Heart left ventricle (tissue), 16 donors: ENCODE results near the gene AAK1. TPM values are rescaled to one million over a fixed set of nuclear protein-coding genes. Genes with fewer than 3 reads are reported as not detected.

ENCODE experiments used
- ATAC-seq, 4 donors: fragments of 200-7000 bp; cut with Tn5 transposase; one replicate each; pipeline ENCODE4 v1.9.1; 2020 to 2022; ENCODE audit warnings: moderate library complexity in 4 of 4, mild to moderate bottlenecking in 3 of 4, moderate number of reproducible peaks in 1 of 4
- DNase-seq, 5 donors: peaks; one replicate each; pipeline ENCODE4 v3.0.0-alpha.2; 2020
- H3K27ac ChIP-seq, 12 donors: fragments of 200-600 bp; sonication (generic) in 4 of 12; one replicate each; pipeline versions ENCODE4 v1.5.0 to v1.8.0; 2016 to 2022; ENCODE audit warnings: mild to moderate bottlenecking in 2 of 12
- H3K27me3 ChIP-seq, 9 donors: fragments of 200-600 bp; sonication (generic) in 2 of 9; one replicate each; pipeline versions ENCODE4 v1.5.1 to v1.8.0; 2016 to 2022; ENCODE audit warnings: mild to moderate bottlenecking in 3 of 9
- H3K36me3 ChIP-seq, 9 donors: fragments of 200-600 bp; sonication (generic) in 2 of 9; one replicate each; pipeline versions ENCODE4 v1.5.0 to v1.8.0; 2018 to 2022; ENCODE audit warnings: mild to moderate bottlenecking in 2 of 9
- H3K4me1 ChIP-seq, 12 donors: fragments of 200-600 bp; sonication (generic) in 4 of 12; one replicate each; pipeline versions ENCODE4 v1.5.0 to v1.8.0; 2016 to 2022; ENCODE audit warnings: mild to moderate bottlenecking in 3 of 12
- H3K4me3 ChIP-seq, 12 donors: fragments of 200-600 bp; sonication (generic) in 4 of 12; one replicate each; pipeline versions ENCODE4 v1.5.0 to v1.8.0; 2017 to 2022; ENCODE audit warnings: mild to moderate bottlenecking in 9 of 12, moderate library complexity in 4 of 12
- H3K9me3 ChIP-seq, 12 donors: fragments of 200-600 bp; sonication (generic) in 4 of 12; one replicate each; pipeline versions ENCODE4 v1.5.0 to v1.8.0; 2016 to 2022; ENCODE audit warnings: mild to moderate bottlenecking in 1 of 12
- POLR2A ChIP-seq, 2 donors: fragments of 450-650 bp; IDR thresholded peaks; one replicate each; pipeline ENCODE4 v1.6.1; 2017; ENCODE audit warnings: antibody characterized with exemption in 2 of 2, mild to moderate bottlenecking in 2 of 2, moderate library complexity in 2 of 2
- WGBS, 4 donors: extraction: QIAGEN DNeasy Blood & Tissue Kit in 2 of 4; methylation state at CpG; one replicate each; pipeline versions ENCODE4 v1.1.5 to v1.1.7; 2013 to 2018; 5-methylcytosine and 5-hydroxymethylcytosine counted together
- intact Hi-C, 10 donors: fragments of 100-400 bp; cut with DNase I; formaldehyde crosslinking; loops; one replicate each; pipeline versions ENCODE4 v1.11.1 to v1.14.2; 2022
- polyA plus RNA-seq, 2 donors: library from polyadenylated mRNA; stranded (reverse); fragments of 200-250 nt; gene quantifications; one replicate each; pipeline ENCODE4 v1.2.3, GENCODE V29; 2013
- total RNA-seq, 9 donors: library from RNA; depleted of rRNA in 2 of 9; stranded (reverse); fragments of >200 nt in 2 of 9; fragmentation: NEBNext Ultra II Directional in 3 of 9; extraction: Animal tissue kit (Norgen Biotek cat#: 25700) in 3 of 9; gene quantifications; one replicate each; pipeline versions ENCODE4 v1.1.0 to v1.2.4, GENCODE V29; 2016 to 2023
- TF ChIP-seq, protein P1 (sequence below), 12 donors: fragments of 200-600 bp; sonication (generic) in 4 of 12; IDR thresholded peaks; one replicate each; pipeline versions ENCODE4 v1.5.0 to v1.8.0; 2018 to 2022; ENCODE audit warnings: antibody characterized with exemption in 12 of 12, mild to moderate bottlenecking in 5 of 12
- donor health status: ischemic (EF 13 %, LVEDD 7.1; RV severe dilation, severe dysfunction).
- donor health status: healthy with polysubstance abuse.
- donor health status: DM: no; HTN: yes; CAD: no.
- donor health status: DM: no; HTN: no; CAD: no.
- donor health status: ischemic (EF 25% LVEDD 6.9; RV normal size, moderate dysfunction).
- donor health status: ischemic (EF 25% LVEDD 5.7; RV mildly dilated, moderate dysfunction).
- donor health status: healthy.
- donor health status: DM: yes; HTN: yes; CAD: no.
- donor health status: ischemic (EF 35%, LVEDD 5.7; RV mildly dilated, moderate dysfunction).
- donor health status: nonischemic (EF 11% LVEDD 7.7; RV severe dilation, severe dysfunction).
- donor health status: DM: yes; HTN: yes; CAD: no.
- donor health status: PGD.
- donor health status: ischemic (EF 29% LVEDD 5.4; RV normal size, mild dysfunction).
- donor health status: nonischemic (EF 23%, LVEDD 6.1; RV moderate dilation, normal function).

The AAK1 gene
- total and polyA plus RNA-seq, 11 donors = 34.4 to 167 (median 122) TPM

GRCh38 chr2:69604026-69604678 is 39.4 kb downstream of the AAK1 start:
- H3K4me3 ChIP-seq = no peak overlapping the region
- peaks cover 0 to 7% (median 0%) of the 10 kb centered on the region in 9 donors for H3K36me3 ChIP-seq
- no peak for TF ChIP-seq POLR2A (IDR thresholded peaks at IDR 0.05)
- TF ChIP-seq, protein P1, sequence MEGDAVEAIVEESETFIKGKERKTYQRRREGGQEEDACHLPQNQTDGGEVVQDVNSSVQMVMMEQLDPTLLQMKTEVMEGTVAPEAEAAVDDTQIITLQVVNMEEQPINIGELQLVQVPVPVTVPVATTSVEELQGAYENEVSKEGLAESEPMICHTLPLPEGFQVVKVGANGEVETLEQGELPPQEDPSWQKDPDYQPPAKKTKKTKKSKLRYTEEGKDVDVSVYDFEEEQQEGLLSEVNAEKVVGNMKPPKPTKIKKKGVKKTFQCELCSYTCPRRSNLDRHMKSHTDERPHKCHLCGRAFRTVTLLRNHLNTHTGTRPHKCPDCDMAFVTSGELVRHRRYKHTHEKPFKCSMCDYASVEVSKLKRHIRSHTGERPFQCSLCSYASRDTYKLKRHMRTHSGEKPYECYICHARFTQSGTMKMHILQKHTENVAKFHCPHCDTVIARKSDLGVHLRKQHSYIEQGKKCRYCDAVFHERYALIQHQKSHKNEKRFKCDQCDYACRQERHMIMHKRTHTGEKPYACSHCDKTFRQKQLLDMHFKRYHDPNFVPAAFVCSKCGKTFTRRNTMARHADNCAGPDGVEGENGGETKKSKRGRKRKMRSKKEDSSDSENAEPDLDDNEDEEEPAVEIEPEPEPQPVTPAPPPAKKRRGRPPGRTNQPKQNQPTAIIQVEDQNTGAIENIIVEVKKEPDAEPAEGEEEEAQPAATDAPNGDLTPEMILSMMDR (IDR thresholded peaks at IDR 0.05) = no peak
- intact Hi-C loops = no loop called here
- H3K9me3 ChIP-seq = peaks cover 0 to 5% (median 0%) of the 10 kb centered on the region in 12 donors
- H3K27me3 ChIP-seq = no peaks in the 10 kb centered on the region
- ATAC-seq (peak in 3 of 4 donors; percentile 23 to 52 (median 50)), DNase-seq (no peak)
- H3K4me1 ChIP-seq = peaks cover 6 to 73% (median 49%) of the 10 kb centered on the region in 12 donors
- peak overlapping the region in 8 of 12 donors; percentile 6 to 37 (median 26) for H3K27ac ChIP-seq
- 47 to 67% (median 60%) methylated on average over 6 of the region's 6 CpGs for WGBS, 4 donors

DNA sequence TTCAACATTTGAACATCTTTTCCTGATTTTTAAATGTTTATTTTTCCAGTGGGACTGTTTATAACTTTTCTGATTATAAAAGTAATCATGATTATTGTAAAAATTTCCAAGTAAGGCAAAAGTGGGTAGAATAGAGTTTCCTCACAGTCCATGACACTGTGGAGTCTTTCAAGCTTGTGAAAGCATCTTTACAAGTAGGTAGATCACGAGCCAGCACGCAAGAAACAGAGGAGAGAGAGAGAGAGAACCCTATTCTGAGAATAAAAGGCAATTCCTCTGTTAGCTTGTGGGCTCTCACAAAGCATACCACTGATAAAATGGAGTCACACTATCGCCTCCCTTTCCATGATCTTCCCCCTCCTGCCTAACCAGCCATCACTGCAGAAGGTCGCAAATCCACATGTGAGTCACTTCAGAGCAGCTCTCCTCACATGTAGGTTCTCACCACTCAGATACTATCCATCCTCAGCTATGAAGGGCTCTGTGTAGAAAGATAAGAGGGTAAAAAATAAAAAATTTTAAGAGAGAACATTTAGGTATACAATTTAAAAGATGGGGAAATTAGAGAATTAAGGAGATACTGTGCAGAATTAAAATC is 40.3 kb downstream of the AAK1 start:
- H3K36me3 ChIP-seq = peaks cover 0 to 7% (median 0%) of the 10 kb centered on the region in 9 donors
- no peak overlapping the region for H3K4me3 ChIP-seq
- TF ChIP-seq POLR2A (IDR thresholded peaks at IDR 0.05) = no peak
- TF ChIP-seq, protein P1 (IDR thresholded peaks at IDR 0.05) = no peak
- ATAC-seq = peak in 1 of 4 donors; percentile 5
- WGBS, 4 donors = 60 to 77% (median 69%) methylated on average over 4 of the region's 4 CpGs
- DNase-seq = no peak
- no peaks in the 10 kb centered on the region for H3K27me3 ChIP-seq
- H3K9me3 ChIP-seq = peaks cover 0 to 5% (median 0%) of the 10 kb centered on the region in 12 donors
- peaks cover 6 to 70% (median 46%) of the 10 kb centered on the region in 12 donors for H3K4me1 ChIP-seq
- H3K27ac ChIP-seq = peak overlapping the region in 6 of 12 donors; percentile 4 to 31 (median 8)
- intact Hi-C loops = no loop called here

DNA sequence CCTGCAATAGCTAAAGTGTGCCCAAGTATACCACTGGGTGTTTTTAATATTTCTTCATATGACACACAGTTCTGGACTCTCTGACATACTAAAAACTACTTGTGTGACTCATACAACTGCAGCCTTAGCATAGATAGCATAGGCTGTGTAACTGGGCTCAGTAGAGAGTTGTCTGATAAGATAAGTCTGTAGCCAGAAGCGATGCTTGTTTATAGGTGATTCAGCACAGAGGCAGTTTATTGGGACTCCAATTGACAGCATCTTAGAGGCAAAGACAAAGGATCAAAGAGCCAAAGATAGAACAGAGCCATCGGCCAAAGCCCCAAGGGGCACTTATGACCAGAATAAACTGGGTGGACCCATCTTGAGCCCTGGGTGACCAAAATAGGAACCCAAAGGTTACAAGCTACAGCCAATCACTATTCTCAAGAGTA is 42.3 kb downstream of the AAK1 start:
- no peaks in the 10 kb centered on the region for H3K27me3 ChIP-seq
- DNase-seq (no peak), ATAC-seq (peak; percentile 53 to 93 (median 72))
- intact Hi-C loops = no loop called here
- H3K9me3 ChIP-seq = peaks cover 0 to 5% (median 0%) of the 10 kb centered on the region in 12 donors
- H3K4me1 ChIP-seq = peaks cover 3 to 75% (median 30%) of the 10 kb centered on the region in 12 donors
- H3K27ac ChIP-seq = peak overlapping the region in 10 of 12 donors; percentile 8 to 67 (median 50)
- TF ChIP-seq POLR2A (IDR thresholded peaks at IDR 0.05) = no peak
- TF ChIP-seq, protein P1 (IDR thresholded peaks at IDR 0.05) = no peak
- 31 to 54% (median 39%) methylated on average over 2 of the region's 2 CpGs for WGBS, 4 donors
- H3K36me3 ChIP-seq = peaks cover 0 to 7% (median 0%) of the 10 kb centered on the region in 9 donors
- no peak overlapping the region for H3K4me3 ChIP-seq

DNA sequence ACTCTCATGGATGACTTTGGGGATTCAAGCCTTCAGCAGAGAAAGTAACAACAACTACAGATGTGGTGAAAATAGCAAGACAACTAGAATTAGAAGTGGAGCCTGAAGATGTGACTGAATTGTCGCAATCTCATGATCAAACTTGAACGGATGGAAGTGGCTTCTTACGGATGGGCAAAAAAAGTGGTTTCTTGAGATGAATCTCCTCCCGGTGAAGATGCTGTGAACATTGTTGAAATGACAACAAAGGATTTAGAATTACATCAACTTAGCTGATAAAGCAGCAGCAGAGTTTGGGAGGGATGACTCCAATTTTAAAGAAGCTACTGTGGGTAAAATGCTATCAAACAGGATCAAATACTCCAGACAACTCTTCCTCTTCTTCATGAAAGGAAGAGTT is 43.1 kb downstream of the AAK1 start:
- Histone ChIP-seq H3K4me3 (no peak overlapping the region), H3K27ac (peak overlapping the region in 4 of 12 donors; percentile 35 to 67 (median 56)), H3K9me3 (peaks cover 0 to 3% (median 0%) of the 10 kb centered on the region in 12 donors), H3K27me3 (no peaks in the 10 kb centered on the region), H3K36me3 (peaks cover 0 to 7% (median 0%) of the 10 kb centered on the region in 9 donors), H3K4me1 (peaks cover 3 to 67% (median 30%) of the 10 kb centered on the region in 12 donors)
- no peak for ATAC-seq
- intact Hi-C loops = no loop called here
- TF ChIP-seq POLR2A (IDR thresholded peaks at IDR 0.05) = no peak
- TF ChIP-seq, protein P1 (IDR thresholded peaks at IDR 0.05) = no peak
- DNase-seq = no peak
- WGBS, 4 donors = 90 to 94% (median 92%) methylated on average over 4 of the region's 4 CpGs
